GM18907 (cell line): ENCODE results near the gene C3orf22.
"Not testable (repeated sequence)": the region's sequence is repeated elsewhere in the genome, so short reads cannot be mapped to it uniquely, and the experiment has no call there.

ENCODE experiments used
- ATAC-seq: cut with Tn5 transposase; IDR thresholded peaks from one replicate; pipeline ENCODE4 v1.9.1; 2021; ENCODE audit warnings: mild to moderate bottlenecking, moderate library complexity; ENCODE audit not compliant: unreplicated experiment

Gene C3orf22

GRCh38 chr3:126558336-126559071, at the start of gene C3orf22:
Gene C3orf22, minus strand, starts transcription at chr3:126558932. Its CDS starts 5,542 bp downstream, at chr3:126553390.
- no peak for ATAC-seq

GRCh38 chr3:126607214-126607908, 48.6 kb upstream of the C3orf22 start:
- no peak for ATAC-seq

- ATAC-seq: no peak
These were observed 47.3 kb upstream of the C3orf22 start for GRCh38 chr3:126606001-126606400.

- no peak for ATAC-seq
These were observed 46.0 kb upstream of the C3orf22 start for GRCh38 chr3:126604691-126605090.

- ATAC-seq: no peak
These were observed 40.4 kb upstream of the C3orf22 start for GRCh38 chr3:126599101-126599500.

GRCh38 chr3:126595479-126595878, 36.7 kb upstream of the C3orf22 start:
- ATAC-seq: not testable (repeated sequence)

GRCh38 chr3:126591515-126591914, 32.8 kb upstream of the C3orf22 start:
- not testable (repeated sequence) for ATAC-seq

GRCh38 chr3:126582311-126582710, 23.6 kb upstream of the C3orf22 start:
- ATAC-seq: no peak

- no peak for ATAC-seq
These were observed 22.8 kb upstream of the C3orf22 start for GRCh38 chr3:126581569-126581968.

- no peak for ATAC-seq
These were observed 22.0 kb upstream of the C3orf22 start for GRCh38 chr3:126580746-126581145.

GRCh38 chr3:126578702-126579101, 20.0 kb upstream of the C3orf22 start:
- ATAC-seq: no peak

GRCh38 chr3:126577261-126577660, 18.5 kb upstream of the C3orf22 start:
- no peak for ATAC-seq

- ATAC-seq: no peak
These were observed 14.9 kb upstream of the C3orf22 start for GRCh38 chr3:126573492-126574117.

GRCh38 chr3:126571078-126571477, 12.3 kb upstream of the C3orf22 start:
- no peak for ATAC-seq

GRCh38 chr3:126570103-126570541, 11.4 kb upstream of the C3orf22 start:
- ATAC-seq: no peak

GRCh38 chr3:126569390-126569975, 10.8 kb upstream of the C3orf22 start:
- ATAC-seq: no peak

GRCh38 chr3:126568776-126569342, 10.1 kb upstream of the C3orf22 start:
- ATAC-seq: no peak

- no peak for ATAC-seq
These were observed 9.1 kb upstream of the C3orf22 start for GRCh38 chr3:126567696-126568438.

- no peak for ATAC-seq
These were observed 4.1 kb upstream of the C3orf22 start for GRCh38 chr3:126562737-126563276.

- ATAC-seq: no peak
These were observed 971 bp downstream of the C3orf22 start for GRCh38 chr3:126557761-126558160.
